ENCODE results near the gene CGRRF1.

GRCh38 chr14:54474232-54474793, 35.4 kb upstream of the CGRRF1 start:
- TF ChIP-seq USF2 (IDR thresholded peaks at IDR 0.05; ENCODE audit: borderline replicate concordance, low read depth, low read length) (no peak), CTCF (IDR thresholded peaks at IDR 0.05) (no peak), MAX (IDR thresholded peaks at IDR 0.05; ENCODE audit: low read depth) (no peak), YY1 (IDR thresholded peaks at IDR 0.05; ENCODE audit: low read depth) (no peak), IRF3 (IDR thresholded peaks at IDR 0.05; ENCODE audit: low read depth, low read length) (no peak)
